ACC112 (cell line): ENCODE results near the gene SYNDIG1L.

Source experiments
- H2AFZ ChIP-seq: fragments of 200-600 bp; sonication (generic); one replicate; pipeline ENCODE4 v1.6.0; 2017; ENCODE audit warnings: antibody characterized with exemption, low read length; ENCODE audit not compliant: unreplicated experiment
- H3K27ac ChIP-seq: fragments of 200-600 bp; sonication (generic); 2 replicates; pipeline ENCODE4 v1.5.1; 2014; ENCODE audit warnings: low read depth, mild to moderate bottlenecking, antibody characterized with exemption, low read length, moderate library complexity
- H3K27me3 ChIP-seq: fragments of 200-600 bp; sonication (generic); 2 replicates; pipeline ENCODE4 v1.6.1; 2014; ENCODE audit warnings: mild to moderate bottlenecking, antibody characterized with exemption, low read length, moderate library complexity, mixed read lengths; ENCODE audit not compliant: insufficient read depth
- H3K36me3 ChIP-seq: fragments of 200-600 bp; sonication (generic); 2 replicates; pipeline ENCODE4 v1.6.1; 2016; ENCODE audit warnings: mild to moderate bottlenecking, antibody characterized with exemption, low read length, moderate library complexity, mixed read lengths; ENCODE audit not compliant: insufficient read depth
- H3K4me1 ChIP-seq: fragments of 200-600 bp; sonication (generic); one replicate; pipeline ENCODE4 v1.6.1; 2016; ENCODE audit warnings: low read length, mixed read lengths; ENCODE audit not compliant: insufficient read depth, unreplicated experiment, control insufficient read depth
- H3K4me3 ChIP-seq: fragments of 200-600 bp; sonication (generic); 2 replicates; pipeline ENCODE4 v1.5.1; 2014; ENCODE audit warnings: mild to moderate bottlenecking, low read depth, low read length
- H3K79me2 ChIP-seq: fragments of 200-600 bp; sonication (generic); one replicate; pipeline ENCODE4 v1.6.0; 2016; ENCODE audit warnings: low read length; ENCODE audit not compliant: control insufficient read depth, unreplicated experiment, insufficient read depth

The SYNDIG1L gene

DNA sequence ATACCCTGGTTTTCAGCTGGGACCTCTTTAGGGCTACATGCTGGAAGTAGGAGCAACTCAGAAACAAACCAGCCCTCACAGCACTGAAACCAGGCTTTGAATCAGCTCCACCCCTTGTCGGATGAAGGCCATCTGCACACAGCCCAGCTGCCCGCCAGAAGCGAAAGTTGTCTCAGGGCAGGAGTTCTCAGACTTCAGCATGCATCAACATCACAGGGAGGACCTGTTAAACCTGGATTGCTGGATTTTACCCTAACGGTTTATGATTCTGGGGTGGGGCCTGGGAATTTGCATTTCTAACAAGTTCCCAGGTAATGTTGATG is 10.9 kb downstream of the SYNDIG1L start:
- Histone ChIP-seq H3K36me3 (no peaks in the 10 kb centered on the region), H3K4me1 (no peaks in the 10 kb centered on the region), H3K27ac (no peak overlapping the region), H3K4me3 (no peak overlapping the region), H3K27me3 (peaks cover 98% of the 10 kb centered on the region), H2AFZ (no peak overlapping the region), H3K79me2 (no peaks in the 10 kb centered on the region)

DNA sequence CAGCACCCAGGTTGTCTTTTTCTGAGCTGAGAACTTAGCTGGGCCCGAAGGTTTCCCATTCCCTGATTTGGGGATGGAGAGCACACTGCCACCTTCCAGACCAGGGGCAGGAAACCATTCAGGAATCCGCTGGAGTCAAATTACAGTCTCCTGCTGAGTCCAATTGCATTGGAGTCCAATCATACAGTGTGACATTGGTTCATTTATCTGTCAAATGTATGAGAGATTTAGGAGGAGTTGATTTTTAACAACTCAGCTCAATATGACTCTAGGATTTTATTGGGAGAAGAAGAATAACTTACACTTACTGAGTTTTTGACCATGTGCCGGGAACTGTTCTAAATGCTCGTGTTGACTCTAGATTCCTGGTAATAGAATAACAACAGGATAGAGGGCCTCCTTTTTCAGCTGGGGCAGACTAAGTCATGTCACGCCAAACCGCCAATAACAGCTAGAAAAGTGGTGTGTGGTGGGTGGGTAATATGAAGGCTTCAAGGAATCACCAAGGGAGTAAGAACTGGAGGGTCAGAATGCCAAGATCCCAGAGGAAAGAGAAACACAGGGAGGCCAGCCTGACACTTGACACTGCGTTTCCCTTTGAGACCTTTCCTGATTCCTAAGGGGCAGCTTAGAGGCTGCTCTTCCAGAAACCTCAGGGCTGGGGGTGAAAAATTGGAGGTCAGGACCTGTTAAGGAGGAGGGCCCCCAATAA is 11.5 kb downstream of the SYNDIG1L start:
- Histone ChIP-seq H3K4me3 (no peak overlapping the region), H3K79me2 (no peaks in the 10 kb centered on the region), H3K4me1 (no peaks in the 10 kb centered on the region), H3K27ac (no peak overlapping the region), H2AFZ (no peak overlapping the region), H3K27me3 (peaks cover 98% of the 10 kb centered on the region), H3K36me3 (no peaks in the 10 kb centered on the region)

DNA sequence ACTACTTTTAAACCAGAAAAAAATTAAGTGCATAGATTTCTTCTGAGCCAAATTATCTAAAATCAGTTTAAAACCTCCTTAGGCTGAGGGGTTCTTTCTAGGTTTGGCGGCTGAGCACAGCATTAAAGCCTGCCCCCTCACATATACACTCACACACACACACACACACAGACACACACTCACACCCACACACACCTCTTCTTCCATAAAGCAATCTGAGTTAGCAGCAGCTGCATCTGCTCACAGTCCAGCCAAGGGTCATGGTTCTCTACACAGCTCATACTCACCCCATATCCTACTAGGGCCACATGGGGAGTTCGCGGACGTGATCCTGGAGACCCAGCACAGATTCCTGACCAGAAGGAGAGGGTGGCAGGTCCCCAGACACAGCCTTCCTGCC is 12.4 kb downstream of the SYNDIG1L start:
- H2AFZ ChIP-seq, result no peak overlapping the region

DNA sequence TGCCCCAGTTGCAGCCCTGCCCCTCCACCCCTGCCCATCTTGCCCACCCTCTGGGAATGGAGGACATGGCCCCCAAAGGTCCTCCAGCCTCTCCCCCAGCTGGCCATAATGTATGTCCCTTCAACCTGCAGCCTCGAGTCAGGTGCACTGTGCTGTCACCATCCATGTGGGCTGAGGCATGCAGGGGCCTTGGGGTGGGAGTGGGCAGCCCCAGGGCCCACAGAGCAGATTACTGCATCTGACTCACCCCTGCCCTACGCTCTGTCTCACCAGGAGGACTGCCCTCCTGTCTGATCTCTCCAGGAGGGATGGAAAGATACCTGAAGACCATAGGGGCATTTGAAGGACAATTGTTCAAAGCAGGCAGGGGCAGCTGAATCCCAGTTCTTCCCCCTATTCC is 13.3 kb downstream of the SYNDIG1L start:
- Histone ChIP-seq H2AFZ (no peak overlapping the region), H3K4me3 (no peak overlapping the region), H3K27me3 (peaks cover 85% of the 10 kb centered on the region), H3K79me2 (no peaks in the 10 kb centered on the region), H3K4me1 (no peaks in the 10 kb centered on the region), H3K36me3 (no peaks in the 10 kb centered on the region), H3K27ac (no peak overlapping the region)

More for the DNA sequence above, 12.4 kb downstream of the SYNDIG1L start:
- peaks cover 93% of the 10 kb centered on the region for H3K27me3 ChIP-seq
- no peaks in the 10 kb centered on the region for H3K4me1 ChIP-seq
- H3K36me3 ChIP-seq, result no peaks in the 10 kb centered on the region
- no peak overlapping the region for H3K27ac ChIP-seq
- H3K79me2 ChIP-seq, result no peaks in the 10 kb centered on the region
- no peak overlapping the region for H3K4me3 ChIP-seq

DNA sequence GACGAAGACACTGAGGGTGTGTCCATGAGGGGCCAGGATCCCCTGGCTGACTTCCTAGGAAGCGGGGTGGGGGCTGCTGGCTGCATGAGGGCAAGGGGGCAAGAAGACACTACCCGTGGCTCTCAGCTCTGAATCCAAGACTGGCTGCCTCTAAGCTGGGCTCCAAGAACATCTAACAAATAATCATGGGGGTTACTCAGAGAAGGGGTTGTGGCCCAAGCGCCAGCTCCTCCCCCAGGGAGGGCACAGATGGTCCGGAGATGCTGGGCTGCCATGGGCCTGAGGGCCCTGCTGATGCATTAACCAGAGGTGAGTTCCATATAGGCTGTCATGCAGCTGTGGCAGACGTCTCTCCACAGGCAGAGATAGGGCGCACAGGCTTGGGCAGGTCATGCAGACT is 14.3 kb downstream of the SYNDIG1L start:
- Histone ChIP-seq H2AFZ (no peak overlapping the region), H3K36me3 (no peaks in the 10 kb centered on the region), H3K4me3 (no peak overlapping the region), H3K4me1 (no peaks in the 10 kb centered on the region), H3K27me3 (peaks cover 83% of the 10 kb centered on the region), H3K27ac (no peak overlapping the region), H3K79me2 (no peaks in the 10 kb centered on the region)

DNA sequence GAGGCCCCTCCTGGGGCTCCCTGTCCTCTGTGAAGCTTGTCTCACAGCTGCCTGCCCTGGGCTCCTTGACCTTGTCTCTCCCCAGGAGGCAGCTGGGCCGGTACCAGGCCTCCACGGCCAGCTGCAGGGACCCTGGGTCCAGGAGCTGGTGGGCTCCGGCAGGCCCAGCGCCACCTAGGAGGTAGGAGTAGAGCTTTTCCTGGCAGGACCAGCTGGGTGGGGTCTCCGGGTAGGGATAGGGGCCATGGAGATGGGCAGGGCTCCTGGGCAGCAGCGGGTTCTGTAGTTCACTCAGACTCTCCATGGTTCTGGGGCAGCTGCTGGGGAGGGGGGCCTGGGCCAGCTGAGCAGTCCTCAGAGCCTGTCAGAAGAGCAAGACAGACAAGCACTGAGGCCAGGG is 16.6 kb downstream of the SYNDIG1L start:
- Histone ChIP-seq H3K27me3 (peaks cover 84% of the 10 kb centered on the region), H3K79me2 (no peaks in the 10 kb centered on the region), H3K36me3 (no peaks in the 10 kb centered on the region), H3K27ac (no peak overlapping the region), H3K4me3 (no peak overlapping the region), H2AFZ (no peak overlapping the region), H3K4me1 (no peaks in the 10 kb centered on the region)

DNA sequence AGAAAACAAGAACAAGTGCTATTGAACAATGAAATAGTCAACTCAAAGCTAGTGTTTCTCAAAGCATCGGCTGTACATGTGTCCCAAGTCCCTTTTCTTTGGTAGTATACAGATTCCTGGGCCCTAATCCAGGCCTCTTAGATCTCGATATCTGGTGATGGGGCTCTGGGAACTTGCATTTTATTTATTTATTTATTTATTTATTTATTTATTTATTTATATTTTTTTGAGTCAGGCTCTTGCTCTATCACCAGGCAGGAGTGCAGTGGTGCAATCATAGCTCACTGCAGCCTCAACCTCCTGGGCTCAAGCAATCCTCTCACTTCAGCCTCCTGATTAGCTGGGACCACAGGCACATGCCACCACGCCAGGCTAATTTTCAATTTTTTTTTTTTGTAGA is 17.1 kb downstream of the SYNDIG1L start:
- Histone ChIP-seq H3K27me3 (peaks cover 82% of the 10 kb centered on the region), H3K79me2 (no peaks in the 10 kb centered on the region), H3K27ac (no peak overlapping the region), H3K4me3 (no peak overlapping the region), H3K4me1 (no peaks in the 10 kb centered on the region), H3K36me3 (no peaks in the 10 kb centered on the region), H2AFZ (no peak overlapping the region)

DNA sequence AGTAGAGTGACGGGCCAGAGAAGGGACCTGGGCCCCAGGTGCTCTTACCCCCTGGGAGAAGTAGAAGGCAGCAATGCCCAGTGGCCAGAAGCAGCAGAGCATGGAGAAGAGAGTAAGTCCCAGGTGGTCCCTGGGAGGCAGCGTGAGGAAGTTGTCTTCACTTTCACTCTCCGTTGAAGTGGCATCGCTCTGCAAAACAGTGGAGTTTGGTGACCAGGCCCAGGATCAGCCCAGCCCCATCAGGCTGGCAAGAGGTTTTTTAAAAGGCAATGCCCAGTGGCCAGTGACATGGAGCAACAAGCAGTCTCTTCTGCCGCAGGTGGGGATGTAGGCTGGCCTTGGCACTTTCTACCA is 18.2 kb downstream of the SYNDIG1L start:
- Histone ChIP-seq H2AFZ (no peak overlapping the region), H3K79me2 (no peaks in the 10 kb centered on the region), H3K27me3 (peaks cover 71% of the 10 kb centered on the region), H3K27ac (no peak overlapping the region), H3K4me1 (no peaks in the 10 kb centered on the region), H3K4me3 (no peak overlapping the region), H3K36me3 (no peaks in the 10 kb centered on the region)

DNA sequence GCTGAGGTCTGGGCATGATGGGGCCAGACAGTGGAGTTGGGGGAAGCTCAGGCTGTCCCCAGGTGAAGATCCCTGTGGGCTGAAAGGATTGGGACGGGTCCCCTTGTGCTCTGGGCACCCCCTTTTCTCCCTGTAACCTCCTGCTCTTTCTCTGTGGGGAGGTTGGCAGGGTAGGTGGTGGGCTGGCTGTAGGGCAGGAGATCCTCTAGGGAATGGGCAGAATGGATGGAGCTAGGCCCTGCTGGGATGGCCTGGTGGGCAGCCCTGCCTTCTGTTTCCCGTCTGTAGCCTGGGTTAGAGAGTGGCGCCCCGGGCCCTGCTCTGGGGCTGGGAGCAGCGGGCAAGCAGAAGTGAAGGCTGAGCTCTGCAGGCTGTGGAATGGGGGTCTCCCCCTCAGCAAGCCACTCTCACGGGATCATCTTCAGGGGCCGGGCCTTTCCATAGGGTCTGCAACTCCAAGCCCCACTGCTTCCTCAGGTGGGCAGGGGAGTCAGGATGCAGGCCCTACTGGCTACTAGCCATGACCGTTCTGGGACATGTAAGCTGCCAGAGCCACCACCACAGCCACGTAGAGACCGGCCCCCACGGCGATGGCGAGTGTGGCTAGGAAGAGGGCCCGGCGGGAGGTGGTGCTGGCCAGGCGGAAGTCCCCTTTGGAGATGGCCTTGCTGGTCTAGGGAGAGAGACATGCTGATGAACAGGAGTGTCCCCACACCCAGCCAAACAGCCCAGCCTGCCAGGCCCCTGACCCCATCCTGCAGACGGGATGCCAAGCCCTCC is 18.8 kb downstream of the SYNDIG1L start:
- peaks cover 66% of the 10 kb centered on the region for H3K27me3 ChIP-seq
- no peak overlapping the region for H3K27ac ChIP-seq
- H3K4me3 ChIP-seq, result no peak overlapping the region
- H2AFZ ChIP-seq, result no peak overlapping the region
- no peaks in the 10 kb centered on the region for H3K4me1 ChIP-seq
- H3K36me3 ChIP-seq, result no peaks in the 10 kb centered on the region
- H3K79me2 ChIP-seq, result no peaks in the 10 kb centered on the region

DNA sequence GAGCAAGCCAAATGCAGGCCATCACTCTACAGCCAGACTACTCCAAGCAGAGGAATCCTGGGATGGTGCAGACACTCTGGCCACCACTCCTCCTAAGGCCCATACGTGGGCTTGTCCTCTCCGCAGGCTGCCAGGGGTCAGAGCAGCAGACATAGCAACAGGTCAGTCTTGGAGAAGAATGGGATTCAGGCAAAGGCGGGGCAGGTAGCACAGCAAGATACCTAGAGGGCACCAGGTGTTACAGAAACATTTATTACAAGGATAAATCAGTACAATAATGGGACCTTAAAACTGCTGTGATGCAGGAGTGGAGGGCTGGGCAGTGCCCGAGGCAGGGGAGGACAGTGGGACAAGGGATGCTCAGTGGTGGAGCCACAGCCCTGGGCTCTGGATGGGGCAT is 20.3 kb downstream of the SYNDIG1L start:
- no peaks in the 10 kb centered on the region for H3K36me3 ChIP-seq
- H3K27ac ChIP-seq, result no peak overlapping the region
- peaks cover 7% of the 10 kb centered on the region for H3K4me1 ChIP-seq
- no peak overlapping the region for H2AFZ ChIP-seq
- H3K4me3 ChIP-seq, result no peak overlapping the region
- H3K79me2 ChIP-seq, result no peaks in the 10 kb centered on the region
- peaks cover 60% of the 10 kb centered on the region for H3K27me3 ChIP-seq

DNA sequence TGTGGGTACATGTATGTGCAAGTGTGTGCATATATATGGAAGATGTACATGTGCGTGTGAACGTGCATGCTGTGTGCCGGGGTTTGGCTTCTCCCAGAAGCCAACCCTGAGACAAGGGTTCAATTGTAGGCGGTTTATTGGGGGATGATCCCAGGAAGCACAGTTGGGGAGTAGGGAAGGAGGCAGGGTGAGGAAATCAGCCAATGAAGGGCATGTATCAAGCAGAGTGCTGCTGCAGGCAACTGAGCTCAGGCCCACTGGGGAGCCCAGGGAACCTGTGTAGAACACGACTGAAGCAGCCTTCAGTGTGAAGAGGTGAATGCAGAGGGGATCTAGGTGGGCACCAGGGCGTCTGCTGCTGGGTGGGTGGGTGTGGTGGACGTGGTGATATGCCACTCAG is 21.6 kb downstream of the SYNDIG1L start:
- no peak overlapping the region for H3K4me3 ChIP-seq
- H3K79me2 ChIP-seq, result no peaks in the 10 kb centered on the region
- H3K27me3 ChIP-seq, result peaks cover 60% of the 10 kb centered on the region
- H3K36me3 ChIP-seq, result no peaks in the 10 kb centered on the region
- no peak overlapping the region for H2AFZ ChIP-seq
- no peak overlapping the region for H3K27ac ChIP-seq
- H3K4me1 ChIP-seq, result peaks cover 7% of the 10 kb centered on the region
